Thoracic aorta (tissue), 2 donors: ENCODE measurements around the gene DNAJC4. TPM values are rescaled to one million over a fixed set of nuclear protein-coding genes. Genes with fewer than 3 reads are reported as not detected.
A peak's percentile ranks its signal among the peaks of the same experiment; 100 is the strongest.

Experiments used
- ATAC-seq: fragments of 150-250 bp; one replicate; pipeline ENCODE4 v1.8.0; 2017; ENCODE audit warnings: low read depth; ENCODE audit not compliant: insufficient number of reproducible peaks, low FRiP score
- DNase-seq: peaks from one replicate; pipeline ENCODE4 v3.0.0-alpha.2; 2020; ENCODE audit warnings: low spot score
- H3K27ac ChIP-seq, 2 donors: fragments of 200-600 bp; sonication (generic); 1 replicate in 1 of 2; 2 replicates in 1 of 2; pipeline ENCODE4 v1.5.1; 2016; ENCODE audit warnings: mild to moderate bottlenecking in 2 of 2, moderate library complexity in 2 of 2
- H3K27me3 ChIP-seq: fragments of 200-600 bp; sonication (generic); replicated peaks from 2 replicates; pipeline ENCODE4 v1.6.0; 2016; ENCODE audit warnings: mild to moderate bottlenecking; ENCODE audit not compliant: insufficient read depth
- H3K36me3 ChIP-seq: fragments of 200-600 bp; sonication (generic); one replicate; pipeline ENCODE4 v1.5.1; 2016
- H3K4me1 ChIP-seq, 2 donors: fragments of 200-600 bp; sonication (generic); 1 replicate in 1 of 2; 2 replicates in 1 of 2; pipeline versions ENCODE4 v1.5.1 to v1.6.0; 2016; ENCODE audit warnings: low read depth in 2 of 2, mild to moderate bottlenecking in 1 of 2; ENCODE audit not compliant: control insufficient read depth in 1 of 2
- H3K4me3 ChIP-seq: fragments of 200-600 bp; sonication (generic); 2 replicates; pipeline ENCODE4 v1.5.1; 2016; ENCODE audit warnings: mild to moderate bottlenecking
- H3K9me3 ChIP-seq: fragments of 200-600 bp; sonication (generic); 2 replicates; pipeline ENCODE4 v1.5.1; 2016
- total RNA-seq, 2 donors: library from RNA; depleted of rRNA; stranded (reverse); fragments of >200 nt; gene quantifications; one replicate each; pipeline versions ENCODE4 v1.1.0 to v1.2.3, GENCODE V29; 2016
- TF ChIP-seq, protein P1 (sequence below): fragments of 200-600 bp; sonication (generic); IDR thresholded peaks from one replicate; pipeline ENCODE4 v1.5.1; 2019; ENCODE audit warnings: antibody characterized with exemption

DNAJC4 gene
- total RNA-seq, 2 donors from 2014 or later, result 13.5 to 53.2 TPM

- no peak overlapping the region for H3K4me3 ChIP-seq
- peaks cover under 1% of the 10 kb centered on the region for H3K36me3 ChIP-seq
- no peaks in the 10 kb centered on the region for H3K9me3 ChIP-seq
- ATAC-seq (no peak), DNase-seq (no peak)
- TF ChIP-seq, protein P1, sequence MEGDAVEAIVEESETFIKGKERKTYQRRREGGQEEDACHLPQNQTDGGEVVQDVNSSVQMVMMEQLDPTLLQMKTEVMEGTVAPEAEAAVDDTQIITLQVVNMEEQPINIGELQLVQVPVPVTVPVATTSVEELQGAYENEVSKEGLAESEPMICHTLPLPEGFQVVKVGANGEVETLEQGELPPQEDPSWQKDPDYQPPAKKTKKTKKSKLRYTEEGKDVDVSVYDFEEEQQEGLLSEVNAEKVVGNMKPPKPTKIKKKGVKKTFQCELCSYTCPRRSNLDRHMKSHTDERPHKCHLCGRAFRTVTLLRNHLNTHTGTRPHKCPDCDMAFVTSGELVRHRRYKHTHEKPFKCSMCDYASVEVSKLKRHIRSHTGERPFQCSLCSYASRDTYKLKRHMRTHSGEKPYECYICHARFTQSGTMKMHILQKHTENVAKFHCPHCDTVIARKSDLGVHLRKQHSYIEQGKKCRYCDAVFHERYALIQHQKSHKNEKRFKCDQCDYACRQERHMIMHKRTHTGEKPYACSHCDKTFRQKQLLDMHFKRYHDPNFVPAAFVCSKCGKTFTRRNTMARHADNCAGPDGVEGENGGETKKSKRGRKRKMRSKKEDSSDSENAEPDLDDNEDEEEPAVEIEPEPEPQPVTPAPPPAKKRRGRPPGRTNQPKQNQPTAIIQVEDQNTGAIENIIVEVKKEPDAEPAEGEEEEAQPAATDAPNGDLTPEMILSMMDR, result no peak
- peaks cover 27 to 52% of the 10 kb centered on the region in 2 donors for H3K4me1 ChIP-seq
- H3K27ac ChIP-seq, result no peak overlapping the region
- no peaks in the 10 kb centered on the region for H3K27me3 ChIP-seq
Measured at GRCh38 chr11:64249038-64249437, 18.7 kb downstream of the DNAJC4 start.

- Histone ChIP-seq H3K36me3 (no peaks in the 10 kb centered on the region), H3K4me1 (peaks cover 26 to 51% of the 10 kb centered on the region in 2 donors), H3K4me3 (no peak overlapping the region), H3K27ac (no peak overlapping the region), H3K27me3 (no peaks in the 10 kb centered on the region), H3K9me3 (no peaks in the 10 kb centered on the region)
- TF ChIP-seq, protein P1, result no peak
- ATAC-seq (no peak), DNase-seq (no peak)
Measured at GRCh38 chr11:64249563-64250414, 19.4 kb downstream of the DNAJC4 start.

DNA sequence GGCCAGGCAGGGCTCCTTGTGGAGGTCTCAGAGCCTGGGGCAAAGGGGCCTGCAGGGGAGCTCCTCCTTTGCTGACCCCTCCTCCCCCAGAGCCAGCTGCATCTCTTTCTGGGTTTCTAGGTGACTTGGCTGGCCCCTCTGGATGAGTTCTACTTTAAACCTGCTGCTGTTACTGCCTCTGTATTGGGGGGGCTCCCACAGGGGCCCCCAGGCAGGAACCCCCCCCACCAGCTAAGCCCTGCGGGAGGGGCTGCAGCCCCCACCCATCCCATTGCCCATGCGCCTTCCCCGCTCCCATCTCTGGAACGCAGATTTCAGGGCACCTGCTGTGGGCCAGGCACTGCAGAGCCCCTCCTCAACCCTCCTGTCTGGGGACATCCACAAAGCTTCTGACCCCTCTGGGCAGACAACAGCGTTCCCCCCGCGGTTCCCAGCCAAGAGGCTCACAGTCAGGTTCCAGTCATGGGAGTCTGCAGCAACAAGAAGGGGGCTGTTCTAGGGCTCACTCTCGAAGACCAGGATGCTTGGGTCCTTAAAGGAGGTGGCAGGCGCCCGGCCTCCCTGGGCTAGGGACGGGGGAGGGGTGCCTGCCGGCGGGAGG lies 20.2 kb downstream of the DNAJC4 start:
- H3K36me3 ChIP-seq, result peaks cover 5% of the 10 kb centered on the region
- DNase-seq (no peak), ATAC-seq (no peak)
- H3K4me1 ChIP-seq, result peaks cover 19 to 44% of the 10 kb centered on the region in 2 donors
- H3K9me3 ChIP-seq, result no peaks in the 10 kb centered on the region
- H3K27me3 ChIP-seq, result no peaks in the 10 kb centered on the region
- TF ChIP-seq, protein P1, result no peak
- H3K4me3 ChIP-seq, result peak overlapping the region; percentile 82
- H3K27ac ChIP-seq, result no peak overlapping the region

GRCh38 chr11:64251016-64251752 lies 20.8 kb downstream of the DNAJC4 start, which contains the start of gene PLCB3:
Gene PLCB3, plus strand, starts transcription at chr11:64251530. Its CDS starts 120 bp downstream, at chr11:64251650.
- TF ChIP-seq, protein P1, result peak; percentile 82
- peak within 1 kb of the TSS; percentile 82 for H3K4me3 ChIP-seq
- no peaks in the 10 kb centered on the region for H3K27me3 ChIP-seq
- ATAC-seq, result peak; percentile 14
- H3K9me3 ChIP-seq, result no peaks in the 10 kb centered on the region
- DNase-seq, result no peak
- H3K36me3 ChIP-seq, result peaks cover 10% of the 10 kb centered on the region
- H3K27ac ChIP-seq, result peak within 1 kb of the TSS; percentile 61 to 63
- peaks cover 19 to 37% of the 10 kb centered on the region in 2 donors for H3K4me1 ChIP-seq

DNA sequence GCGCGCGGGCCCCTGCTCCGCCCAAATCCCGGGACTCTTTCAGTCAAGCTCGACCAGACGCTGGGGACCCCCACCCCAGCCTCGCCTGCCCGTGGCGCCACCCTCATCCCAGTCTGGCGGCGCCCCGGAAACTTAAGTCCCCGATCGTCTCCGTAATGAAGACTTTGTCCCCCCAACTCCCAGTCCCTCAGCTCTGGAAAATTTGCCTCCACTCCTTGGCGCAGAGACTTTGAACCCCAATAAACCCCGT lies 21.3 kb downstream of the DNAJC4 start:
- Histone ChIP-seq H3K4me1 (peaks cover 19 to 37% of the 10 kb centered on the region in 2 donors), H3K36me3 (peaks cover 15% of the 10 kb centered on the region), H3K27ac (peak overlapping the region; percentile 61 to 63), H3K9me3 (no peaks in the 10 kb centered on the region), H3K27me3 (no peaks in the 10 kb centered on the region), H3K4me3 (peak overlapping the region; percentile 82)
- no peak for DNase-seq
- TF ChIP-seq, protein P1, result no peak
- ATAC-seq, result no peak
